Measurements from ENCODE around the gene CLCN6. TPM values are rescaled to one million over a fixed set of nuclear protein-coding genes. Genes with fewer than 3 reads are reported as not detected.

The CLCN6 gene
- total and polyA plus RNA-seq, 2 of the 13 experiments (the other 11 are each of a cell fraction or from before 2014, with no cell fraction given): 14.9 to 19.3 TPM

- TF ChIP-seq, protein P1, sequence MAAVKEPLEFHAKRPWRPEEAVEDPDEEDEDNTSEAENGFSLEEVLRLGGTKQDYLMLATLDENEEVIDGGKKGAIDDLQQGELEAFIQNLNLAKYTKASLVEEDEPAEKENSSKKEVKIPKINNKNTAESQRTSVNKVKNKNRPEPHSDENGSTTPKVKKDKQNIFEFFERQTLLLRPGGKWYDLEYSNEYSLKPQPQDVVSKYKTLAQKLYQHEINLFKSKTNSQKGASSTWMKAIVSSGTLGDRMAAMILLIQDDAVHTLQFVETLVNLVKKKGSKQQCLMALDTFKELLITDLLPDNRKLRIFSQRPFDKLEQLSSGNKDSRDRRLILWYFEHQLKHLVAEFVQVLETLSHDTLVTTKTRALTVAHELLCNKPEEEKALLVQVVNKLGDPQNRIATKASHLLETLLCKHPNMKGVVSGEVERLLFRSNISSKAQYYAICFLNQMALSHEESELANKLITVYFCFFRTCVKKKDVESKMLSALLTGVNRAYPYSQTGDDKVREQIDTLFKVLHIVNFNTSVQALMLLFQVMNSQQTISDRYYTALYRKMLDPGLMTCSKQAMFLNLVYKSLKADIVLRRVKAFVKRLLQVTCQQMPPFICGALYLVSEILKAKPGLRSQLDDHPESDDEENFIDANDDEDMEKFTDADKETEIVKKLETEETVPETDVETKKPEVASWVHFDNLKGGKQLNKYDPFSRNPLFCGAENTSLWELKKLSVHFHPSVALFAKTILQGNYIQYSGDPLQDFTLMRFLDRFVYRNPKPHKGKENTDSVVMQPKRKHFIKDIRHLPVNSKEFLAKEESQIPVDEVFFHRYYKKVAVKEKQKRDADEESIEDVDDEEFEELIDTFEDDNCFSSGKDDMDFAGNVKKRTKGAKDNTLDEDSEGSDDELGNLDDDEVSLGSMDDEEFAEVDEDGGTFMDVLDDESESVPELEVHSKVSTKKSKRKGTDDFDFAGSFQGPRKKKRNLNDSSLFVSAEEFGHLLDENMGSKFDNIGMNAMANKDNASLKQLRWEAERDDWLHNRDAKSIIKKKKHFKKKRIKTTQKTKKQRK (IDR thresholded peaks at IDR 0.05; ENCODE audit: low read length): no peak
- no peak for TF ChIP-seq RFX3 (CRISPR knock-in tag; IDR thresholded peaks at IDR 0.05)
- peak; percentile 62 for TF ChIP-seq BHLHE40 (IDR thresholded peaks at IDR 0.05; ENCODE audit: low read length)
- 0 out of 2 replicates have a peak, but pooled peaks have one; percentile 25 for TF ChIP-seq JUNB (CRISPR knock-in tag; IDR thresholded peaks at IDR 0.05; ENCODE audit: borderline replicate concordance)
- TF ChIP-seq ZSCAN31 (CRISPR knock-in tag; IDR thresholded peaks at IDR 0.05; ENCODE audit: low read depth): no peak; the same call in none of the 2 replicates
- TF ChIP-seq LCORL (IDR thresholded peaks at IDR 0.05): peak; percentile 54; the same call in 1 of the 2 replicates
- TF ChIP-seq LCORL (CRISPR knock-in tag; IDR thresholded peaks at IDR 0.05): peak; percentile 82
- TF ChIP-seq ZNF678 (CRISPR knock-in tag; IDR thresholded peaks at IDR 0.05): no peak
- TF ChIP-seq ZKSCAN1 (IDR thresholded peaks at IDR 0.05; ENCODE audit: low read length): 0 out of 2 replicates have a peak, but pooled peaks have one; percentile 41
- no peak for TF ChIP-seq ZFP36L1 (CRISPR knock-in tag; IDR thresholded peaks at IDR 0.05)
- no peak for TF ChIP-seq PBX3 (CRISPR knock-in tag; IDR thresholded peaks at IDR 0.05; ENCODE audit: borderline replicate concordance)
- TF ChIP-seq NCOR1 (IDR thresholded peaks at IDR 0.05; ENCODE audit: borderline replicate concordance, low read length): peak; percentile 97
- no peak; the same call in 1 of the 2 replicates for TF ChIP-seq AKAP8 (CRISPR knock-in tag; IDR thresholded peaks at IDR 0.05)
- no peak for TF ChIP-seq TEF (CRISPR knock-in tag; IDR thresholded peaks at IDR 0.05)
- TF ChIP-seq MLXIP (CRISPR knock-in tag; IDR thresholded peaks at IDR 0.05; ENCODE audit: borderline replicate concordance): no peak
- TF ChIP-seq GATA4 (IDR thresholded peaks at IDR 0.05; ENCODE audit: borderline replicate concordance, low read depth): no peak; the same call in 1 of the 2 replicates
- peak; percentile 17; the same call in 1 of the 2 replicates for TF ChIP-seq CBFB (CRISPR knock-in tag; IDR thresholded peaks at IDR 0.05)
- no peak for TF ChIP-seq ZNF510 (CRISPR knock-in tag; IDR thresholded peaks at IDR 0.05; ENCODE audit: low read depth)
- TF ChIP-seq AGO2 (optimal IDR thresholded peaks at IDR 0.05; ENCODE audit: low read depth, low read length): no peak
- TF ChIP-seq FOXK2 (IDR thresholded peaks at IDR 0.05): no peak
- TF ChIP-seq ZZZ3 (CRISPR knock-in tag; IDR thresholded peaks at IDR 0.05; ENCODE audit: borderline replicate concordance): no peak
- no peak for TF ChIP-seq GZF1 (CRISPR knock-in tag; IDR thresholded peaks at IDR 0.05)
Measured at GRCh38 chr1:11842154-11843041, 36.4 kb downstream of the CLCN6 start (continued).

Data from HepG2 (cell line).